WTC11 (cell line): ENCODE data around the gene SPATA25. TPM values are rescaled to one million over a fixed set of nuclear protein-coding genes. Genes with fewer than 3 reads are reported as not detected.

Experiments
- CREB1 ChIP-seq: sonication (generic); formaldehyde crosslinking; IDR thresholded peaks from 2 replicates; pipeline ENCODE4 v1.8.0; 2023; ENCODE audit warnings: mild to moderate bottlenecking, missing genetic modification reagents
- FOXK1 ChIP-seq: sonication (generic); formaldehyde crosslinking; IDR thresholded peaks from 2 replicates; pipeline ENCODE4 v1.8.0; 2022; ENCODE audit warnings: mild to moderate bottlenecking, moderate library complexity, missing genetic modification reagents
- GTF2I ChIP-seq: fragments of 250-450 bp; sonication (Bioruptor Pico); conservative IDR thresholded peaks from 2 replicates; pipeline ENCODE4 v1.4.0; 2021; ENCODE audit warnings: mild to moderate bottlenecking
- MYBL2 ChIP-seq: sonication (generic); formaldehyde crosslinking; IDR thresholded peaks from 2 replicates; pipeline ENCODE4 v1.8.1; 2023; ENCODE audit warnings: mild to moderate bottlenecking, moderate library complexity, missing genetic modification reagents
- NFYB ChIP-seq: sonication (generic); formaldehyde crosslinking; conservative IDR thresholded peaks from 2 replicates; pipeline ENCODE4 v1.8.0; 2022; ENCODE audit warnings: low read depth, missing genetic modification reagents
- NR1H2 ChIP-seq: sonication (generic); formaldehyde crosslinking; IDR thresholded peaks from 2 replicates; pipeline ENCODE4 v1.9.0; 2021; ENCODE audit warnings: mild to moderate bottlenecking, moderate library complexity, missing genetic modification reagents
- SOX15 ChIP-seq: fragments of 250-450 bp; sonication (Bioruptor Pico); IDR thresholded peaks from 2 replicates; pipeline ENCODE4 v1.9.0; 2021; ENCODE audit warnings: mild to moderate bottlenecking
- TEAD1 ChIP-seq: sonication (generic); formaldehyde crosslinking; IDR thresholded peaks from 2 replicates; pipeline ENCODE4 v1.8.0; 2022; ENCODE audit warnings: mild to moderate bottlenecking, missing genetic modification reagents
- TP53 ChIP-seq: sonication (generic); formaldehyde crosslinking; IDR thresholded peaks from 2 replicates; pipeline ENCODE4 v1.8.1; 2023; ENCODE audit warnings: mild to moderate bottlenecking, missing genetic modification reagents
- ZNF121 ChIP-seq: sonication (generic); formaldehyde crosslinking; IDR thresholded peaks from 2 replicates; pipeline ENCODE4 v1.8.0; 2023; ENCODE audit warnings: missing genetic modification reagents
- ZNF671 ChIP-seq: fragments of 250-450 bp; sonication (Bioruptor Pico); IDR thresholded peaks from 2 replicates; pipeline ENCODE4 v1.8.0; 2021; ENCODE audit warnings: mild to moderate bottlenecking
- total RNA-seq: library from RNA; stranded (reverse); gene quantifications from 3 replicates; pipeline ENCODE4 v1.2.3, GENCODE V29; 2021
- TF ChIP-seq, protein P1 (sequence below): sonication (generic); formaldehyde crosslinking; conservative IDR thresholded peaks from 2 replicates; pipeline ENCODE4 v1.8.1; 2022; ENCODE audit warnings: mild to moderate bottlenecking, missing genetic modification reagents
- TF ChIP-seq, protein P2 (sequence below): sonication (generic); formaldehyde crosslinking; IDR thresholded peaks from 2 replicates; pipeline ENCODE4 v1.8.0; 2023; ENCODE audit warnings: mild to moderate bottlenecking, missing genetic modification reagents
- TF ChIP-seq, protein P3 (sequence below): sonication (generic); formaldehyde crosslinking; IDR thresholded peaks from 2 replicates; pipeline ENCODE4 v1.8.1; 2022; ENCODE audit warnings: mild to moderate bottlenecking, moderate library complexity, missing genetic modification reagents
- TF ChIP-seq, protein P4 (sequence below): sonication (generic); formaldehyde crosslinking; IDR thresholded peaks from 2 replicates; pipeline ENCODE4 v1.8.0; 2023; ENCODE audit warnings: missing genetic modification reagents
- TF ChIP-seq, protein P5 (sequence below): sonication (generic); formaldehyde crosslinking; IDR thresholded peaks from 2 replicates; pipeline ENCODE4 v1.8.1; 2023; ENCODE audit warnings: mild to moderate bottlenecking, missing genetic modification reagents, moderate library complexity
- TF ChIP-seq, protein P6 (sequence below): sonication (generic); formaldehyde crosslinking; IDR thresholded peaks from 2 replicates; pipeline ENCODE4 v1.8.0; 2022; ENCODE audit warnings: mild to moderate bottlenecking, missing genetic modification reagents
- TF ChIP-seq, protein P7 (sequence below): sonication (generic); formaldehyde crosslinking; IDR thresholded peaks from 2 replicates; pipeline ENCODE4 v1.8.1; 2023; ENCODE audit warnings: mild to moderate bottlenecking, missing genetic modification reagents, borderline replicate concordance
- TF ChIP-seq, protein P8 (sequence below): sonication (generic); formaldehyde crosslinking; IDR thresholded peaks from 2 replicates; pipeline ENCODE4 v1.8.0; 2023; ENCODE audit warnings: missing genetic modification reagents, mild to moderate bottlenecking, borderline replicate concordance
- TF ChIP-seq, protein P9 (sequence below): fragments of 250-450 bp; sonication (Bioruptor Pico); IDR thresholded peaks from 2 replicates; pipeline ENCODE4 v1.9.0; 2021; ENCODE audit warnings: mild to moderate bottlenecking

The SPATA25 gene
- total RNA-seq, 1 experiment from 2014 or later: 3.7 TPM

DNA sequence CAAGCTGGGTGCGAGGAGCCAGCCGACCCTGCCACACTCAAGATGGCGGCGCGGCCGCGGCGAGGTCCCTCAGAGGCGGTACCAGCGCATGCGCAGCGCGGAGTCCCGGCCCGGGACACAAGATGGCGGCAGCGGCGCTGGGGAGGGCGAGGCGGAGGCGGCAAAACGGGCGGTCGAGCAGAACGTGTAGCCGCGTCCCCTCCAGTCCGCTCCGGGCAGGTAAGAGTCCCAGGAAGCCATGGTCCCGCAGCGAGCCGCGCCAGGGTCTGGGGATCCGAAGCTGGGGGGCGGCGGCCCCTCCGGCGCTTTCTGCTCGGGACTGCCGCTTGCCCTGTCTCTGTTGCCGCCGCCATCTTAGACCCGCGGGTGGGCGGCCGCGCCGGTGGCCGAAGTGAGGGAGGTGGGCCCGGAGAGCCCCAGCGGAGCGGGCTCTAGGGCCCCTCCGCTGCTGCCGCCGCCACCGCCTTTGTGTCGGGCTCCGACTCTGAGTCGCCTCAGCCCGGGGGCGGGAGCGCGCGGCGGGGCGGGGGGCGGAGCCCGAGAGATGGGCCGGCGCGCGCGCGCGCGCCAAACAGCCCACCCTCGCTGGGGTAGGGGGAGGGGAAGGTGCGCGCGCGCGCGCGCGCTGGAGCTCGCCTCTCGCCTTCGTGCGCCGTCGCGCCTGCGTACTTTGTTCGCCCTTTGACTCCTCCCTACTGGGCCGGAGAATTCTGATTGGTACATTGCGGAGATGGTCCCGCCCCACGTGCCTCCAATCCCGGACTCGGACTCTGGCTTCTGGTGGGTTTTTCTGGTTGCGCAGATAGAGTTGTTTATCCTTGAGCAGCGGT lies 47.4 kb upstream of the SPATA25 start, which contains the start of gene PCIF1 (continued):
- TF ChIP-seq, protein P1, sequence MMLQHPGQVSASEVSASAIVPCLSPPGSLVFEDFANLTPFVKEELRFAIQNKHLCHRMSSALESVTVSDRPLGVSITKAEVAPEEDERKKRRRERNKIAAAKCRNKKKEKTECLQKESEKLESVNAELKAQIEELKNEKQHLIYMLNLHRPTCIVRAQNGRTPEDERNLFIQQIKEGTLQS (CRISPR knock-in tag): no peak
- TF ChIP-seq, protein P2, sequence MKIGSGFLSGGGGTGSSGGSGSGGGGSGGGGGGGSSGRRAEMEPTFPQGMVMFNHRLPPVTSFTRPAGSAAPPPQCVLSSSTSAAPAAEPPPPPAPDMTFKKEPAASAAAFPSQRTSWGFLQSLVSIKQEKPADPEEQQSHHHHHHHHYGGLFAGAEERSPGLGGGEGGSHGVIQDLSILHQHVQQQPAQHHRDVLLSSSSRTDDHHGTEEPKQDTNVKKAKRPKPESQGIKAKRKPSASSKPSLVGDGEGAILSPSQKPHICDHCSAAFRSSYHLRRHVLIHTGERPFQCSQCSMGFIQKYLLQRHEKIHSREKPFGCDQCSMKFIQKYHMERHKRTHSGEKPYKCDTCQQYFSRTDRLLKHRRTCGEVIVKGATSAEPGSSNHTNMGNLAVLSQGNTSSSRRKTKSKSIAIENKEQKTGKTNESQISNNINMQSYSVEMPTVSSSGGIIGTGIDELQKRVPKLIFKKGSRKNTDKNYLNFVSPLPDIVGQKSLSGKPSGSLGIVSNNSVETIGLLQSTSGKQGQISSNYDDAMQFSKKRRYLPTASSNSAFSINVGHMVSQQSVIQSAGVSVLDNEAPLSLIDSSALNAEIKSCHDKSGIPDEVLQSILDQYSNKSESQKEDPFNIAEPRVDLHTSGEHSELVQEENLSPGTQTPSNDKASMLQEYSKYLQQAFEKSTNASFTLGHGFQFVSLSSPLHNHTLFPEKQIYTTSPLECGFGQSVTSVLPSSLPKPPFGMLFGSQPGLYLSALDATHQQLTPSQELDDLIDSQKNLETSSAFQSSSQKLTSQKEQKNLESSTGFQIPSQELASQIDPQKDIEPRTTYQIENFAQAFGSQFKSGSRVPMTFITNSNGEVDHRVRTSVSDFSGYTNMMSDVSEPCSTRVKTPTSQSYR (CRISPR knock-in tag): peak; percentile 76; the same call in 1 of the 2 replicates
- TF ChIP-seq, protein P3, sequence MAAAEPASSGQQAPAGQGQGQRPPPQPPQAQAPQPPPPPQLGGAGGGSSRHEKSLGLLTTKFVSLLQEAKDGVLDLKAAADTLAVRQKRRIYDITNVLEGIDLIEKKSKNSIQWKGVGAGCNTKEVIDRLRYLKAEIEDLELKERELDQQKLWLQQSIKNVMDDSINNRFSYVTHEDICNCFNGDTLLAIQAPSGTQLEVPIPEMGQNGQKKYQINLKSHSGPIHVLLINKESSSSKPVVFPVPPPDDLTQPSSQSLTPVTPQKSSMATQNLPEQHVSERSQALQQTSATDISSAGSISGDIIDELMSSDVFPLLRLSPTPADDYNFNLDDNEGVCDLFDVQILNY (CRISPR knock-in tag): peak; percentile 79
- 0 out of 2 replicates have a peak, but pooled peaks have one; percentile 34 for TF ChIP-seq ZNF121 (CRISPR knock-in tag)
- TF ChIP-seq TEAD1 (CRISPR knock-in tag): peak; percentile 92
- TF ChIP-seq TP53 (CRISPR knock-in tag): 0 out of 2 replicates have a peak, but pooled peaks have one; percentile 76
- TF ChIP-seq NFYB (CRISPR knock-in tag): peak; percentile 78
- no peak for TF ChIP-seq ZNF671 (CRISPR knock-in tag)
- TF ChIP-seq SOX15 (CRISPR knock-in tag): no peak
- TF ChIP-seq, protein P4, sequence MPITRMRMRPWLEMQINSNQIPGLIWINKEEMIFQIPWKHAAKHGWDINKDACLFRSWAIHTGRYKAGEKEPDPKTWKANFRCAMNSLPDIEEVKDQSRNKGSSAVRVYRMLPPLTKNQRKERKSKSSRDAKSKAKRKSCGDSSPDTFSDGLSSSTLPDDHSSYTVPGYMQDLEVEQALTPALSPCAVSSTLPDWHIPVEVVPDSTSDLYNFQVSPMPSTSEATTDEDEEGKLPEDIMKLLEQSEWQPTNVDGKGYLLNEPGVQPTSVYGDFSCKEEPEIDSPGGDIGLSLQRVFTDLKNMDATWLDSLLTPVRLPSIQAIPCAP: peak; percentile 91
- TF ChIP-seq, protein P5, sequence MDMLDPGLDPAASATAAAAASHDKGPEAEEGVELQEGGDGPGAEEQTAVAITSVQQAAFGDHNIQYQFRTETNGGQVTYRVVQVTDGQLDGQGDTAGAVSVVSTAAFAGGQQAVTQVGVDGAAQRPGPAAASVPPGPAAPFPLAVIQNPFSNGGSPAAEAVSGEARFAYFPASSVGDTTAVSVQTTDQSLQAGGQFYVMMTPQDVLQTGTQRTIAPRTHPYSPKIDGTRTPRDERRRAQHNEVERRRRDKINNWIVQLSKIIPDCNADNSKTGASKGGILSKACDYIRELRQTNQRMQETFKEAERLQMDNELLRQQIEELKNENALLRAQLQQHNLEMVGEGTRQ (CRISPR knock-in tag): peak; percentile 88
- TF ChIP-seq, protein P6, sequence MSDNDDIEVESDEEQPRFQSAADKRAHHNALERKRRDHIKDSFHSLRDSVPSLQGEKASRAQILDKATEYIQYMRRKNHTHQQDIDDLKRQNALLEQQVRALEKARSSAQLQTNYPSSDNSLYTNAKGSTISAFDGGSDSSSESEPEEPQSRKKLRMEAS (CRISPR knock-in tag): peak; percentile 14; the same call in 1 of the 2 replicates
- TF ChIP-seq NR1H2: 0 out of 2 replicates have a peak, but pooled peaks have one; percentile 13
- peak; percentile 83 for TF ChIP-seq MYBL2 (CRISPR knock-in tag)
- TF ChIP-seq, protein P7, sequence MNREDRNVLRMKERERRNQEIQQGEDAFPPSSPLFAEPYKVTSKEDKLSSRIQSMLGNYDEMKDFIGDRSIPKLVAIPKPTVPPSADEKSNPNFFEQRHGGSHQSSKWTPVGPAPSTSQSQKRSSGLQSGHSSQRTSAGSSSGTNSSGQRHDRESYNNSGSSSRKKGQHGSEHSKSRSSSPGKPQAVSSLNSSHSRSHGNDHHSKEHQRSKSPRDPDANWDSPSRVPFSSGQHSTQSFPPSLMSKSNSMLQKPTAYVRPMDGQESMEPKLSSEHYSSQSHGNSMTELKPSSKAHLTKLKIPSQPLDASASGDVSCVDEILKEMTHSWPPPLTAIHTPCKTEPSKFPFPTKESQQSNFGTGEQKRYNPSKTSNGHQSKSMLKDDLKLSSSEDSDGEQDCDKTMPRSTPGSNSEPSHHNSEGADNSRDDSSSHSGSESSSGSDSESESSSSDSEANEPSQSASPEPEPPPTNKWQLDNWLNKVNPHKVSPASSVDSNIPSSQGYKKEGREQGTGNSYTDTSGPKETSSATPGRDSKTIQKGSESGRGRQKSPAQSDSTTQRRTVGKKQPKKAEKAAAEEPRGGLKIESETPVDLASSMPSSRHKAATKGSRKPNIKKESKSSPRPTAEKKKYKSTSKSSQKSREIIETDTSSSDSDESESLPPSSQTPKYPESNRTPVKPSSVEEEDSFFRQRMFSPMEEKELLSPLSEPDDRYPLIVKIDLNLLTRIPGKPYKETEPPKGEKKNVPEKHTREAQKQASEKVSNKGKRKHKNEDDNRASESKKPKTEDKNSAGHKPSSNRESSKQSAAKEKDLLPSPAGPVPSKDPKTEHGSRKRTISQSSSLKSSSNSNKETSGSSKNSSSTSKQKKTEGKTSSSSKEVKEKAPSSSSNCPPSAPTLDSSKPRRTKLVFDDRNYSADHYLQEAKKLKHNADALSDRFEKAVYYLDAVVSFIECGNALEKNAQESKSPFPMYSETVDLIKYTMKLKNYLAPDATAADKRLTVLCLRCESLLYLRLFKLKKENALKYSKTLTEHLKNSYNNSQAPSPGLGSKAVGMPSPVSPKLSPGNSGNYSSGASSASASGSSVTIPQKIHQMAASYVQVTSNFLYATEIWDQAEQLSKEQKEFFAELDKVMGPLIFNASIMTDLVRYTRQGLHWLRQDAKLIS (CRISPR knock-in tag): peak; percentile 21; the same call in 1 of the 2 replicates
- no peak; the same call in 1 of the 2 replicates for TF ChIP-seq CREB1
- TF ChIP-seq GTF2I (CRISPR knock-in tag): no peak
- peak; percentile 74 for TF ChIP-seq FOXK1 (CRISPR knock-in tag)
- TF ChIP-seq, protein P8, sequence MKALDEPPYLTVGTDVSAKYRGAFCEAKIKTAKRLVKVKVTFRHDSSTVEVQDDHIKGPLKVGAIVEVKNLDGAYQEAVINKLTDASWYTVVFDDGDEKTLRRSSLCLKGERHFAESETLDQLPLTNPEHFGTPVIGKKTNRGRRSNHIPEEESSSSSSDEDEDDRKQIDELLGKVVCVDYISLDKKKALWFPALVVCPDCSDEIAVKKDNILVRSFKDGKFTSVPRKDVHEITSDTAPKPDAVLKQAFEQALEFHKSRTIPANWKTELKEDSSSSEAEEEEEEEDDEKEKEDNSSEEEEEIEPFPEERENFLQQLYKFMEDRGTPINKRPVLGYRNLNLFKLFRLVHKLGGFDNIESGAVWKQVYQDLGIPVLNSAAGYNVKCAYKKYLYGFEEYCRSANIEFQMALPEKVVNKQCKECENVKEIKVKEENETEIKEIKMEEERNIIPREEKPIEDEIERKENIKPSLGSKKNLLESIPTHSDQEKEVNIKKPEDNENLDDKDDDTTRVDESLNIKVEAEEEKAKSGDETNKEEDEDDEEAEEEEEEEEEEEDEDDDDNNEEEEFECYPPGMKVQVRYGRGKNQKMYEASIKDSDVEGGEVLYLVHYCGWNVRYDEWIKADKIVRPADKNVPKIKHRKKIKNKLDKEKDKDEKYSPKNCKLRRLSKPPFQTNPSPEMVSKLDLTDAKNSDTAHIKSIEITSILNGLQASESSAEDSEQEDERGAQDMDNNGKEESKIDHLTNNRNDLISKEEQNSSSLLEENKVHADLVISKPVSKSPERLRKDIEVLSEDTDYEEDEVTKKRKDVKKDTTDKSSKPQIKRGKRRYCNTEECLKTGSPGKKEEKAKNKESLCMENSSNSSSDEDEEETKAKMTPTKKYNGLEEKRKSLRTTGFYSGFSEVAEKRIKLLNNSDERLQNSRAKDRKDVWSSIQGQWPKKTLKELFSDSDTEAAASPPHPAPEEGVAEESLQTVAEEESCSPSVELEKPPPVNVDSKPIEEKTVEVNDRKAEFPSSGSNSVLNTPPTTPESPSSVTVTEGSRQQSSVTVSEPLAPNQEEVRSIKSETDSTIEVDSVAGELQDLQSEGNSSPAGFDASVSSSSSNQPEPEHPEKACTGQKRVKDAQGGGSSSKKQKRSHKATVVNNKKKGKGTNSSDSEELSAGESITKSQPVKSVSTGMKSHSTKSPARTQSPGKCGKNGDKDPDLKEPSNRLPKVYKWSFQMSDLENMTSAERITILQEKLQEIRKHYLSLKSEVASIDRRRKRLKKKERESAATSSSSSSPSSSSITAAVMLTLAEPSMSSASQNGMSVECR (CRISPR knock-in tag): peak; percentile 76; the same call in 1 of the 2 replicates
- TF ChIP-seq, protein P9, sequence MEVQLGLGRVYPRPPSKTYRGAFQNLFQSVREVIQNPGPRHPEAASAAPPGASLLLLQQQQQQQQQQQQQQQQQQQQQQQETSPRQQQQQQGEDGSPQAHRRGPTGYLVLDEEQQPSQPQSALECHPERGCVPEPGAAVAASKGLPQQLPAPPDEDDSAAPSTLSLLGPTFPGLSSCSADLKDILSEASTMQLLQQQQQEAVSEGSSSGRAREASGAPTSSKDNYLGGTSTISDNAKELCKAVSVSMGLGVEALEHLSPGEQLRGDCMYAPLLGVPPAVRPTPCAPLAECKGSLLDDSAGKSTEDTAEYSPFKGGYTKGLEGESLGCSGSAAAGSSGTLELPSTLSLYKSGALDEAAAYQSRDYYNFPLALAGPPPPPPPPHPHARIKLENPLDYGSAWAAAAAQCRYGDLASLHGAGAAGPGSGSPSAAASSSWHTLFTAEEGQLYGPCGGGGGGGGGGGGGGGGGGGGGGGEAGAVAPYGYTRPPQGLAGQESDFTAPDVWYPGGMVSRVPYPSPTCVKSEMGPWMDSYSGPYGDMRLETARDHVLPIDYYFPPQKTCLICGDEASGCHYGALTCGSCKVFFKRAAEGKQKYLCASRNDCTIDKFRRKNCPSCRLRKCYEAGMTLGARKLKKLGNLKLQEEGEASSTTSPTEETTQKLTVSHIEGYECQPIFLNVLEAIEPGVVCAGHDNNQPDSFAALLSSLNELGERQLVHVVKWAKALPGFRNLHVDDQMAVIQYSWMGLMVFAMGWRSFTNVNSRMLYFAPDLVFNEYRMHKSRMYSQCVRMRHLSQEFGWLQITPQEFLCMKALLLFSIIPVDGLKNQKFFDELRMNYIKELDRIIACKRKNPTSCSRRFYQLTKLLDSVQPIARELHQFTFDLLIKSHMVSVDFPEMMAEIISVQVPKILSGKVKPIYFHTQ (CRISPR knock-in tag): 0 out of 2 replicates have a peak, but pooled peaks have one; percentile 40
